ENCODE results near the gene BOLL.
"Not testable (repeated sequence)": the region's sequence is repeated elsewhere in the genome, so short reads cannot be mapped to it uniquely, and the experiment has no call there.

Gene BOLL

DNA sequence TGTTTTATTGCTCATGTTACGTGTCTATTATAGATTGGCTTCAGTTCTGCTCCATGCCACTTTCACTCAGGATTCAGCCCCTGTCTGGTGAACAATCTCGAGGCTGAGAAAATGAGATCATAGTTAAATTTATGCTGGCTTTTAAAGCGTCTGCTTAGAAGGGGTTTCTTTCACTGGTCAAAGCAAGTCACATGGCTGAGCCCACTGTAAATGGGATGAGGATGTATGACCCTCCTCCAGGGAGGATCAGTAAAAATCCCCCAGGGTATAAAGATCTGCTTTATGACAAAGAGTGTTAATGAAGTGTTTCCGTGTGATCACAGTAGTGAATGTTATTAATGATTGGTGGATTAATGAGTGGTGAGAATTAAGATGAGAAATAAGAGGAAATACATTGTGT lies 13.1 kb upstream of the BOLL start:
- DNase-seq (ENCODE audit: low read depth in 2 of 2): no peak

DNA sequence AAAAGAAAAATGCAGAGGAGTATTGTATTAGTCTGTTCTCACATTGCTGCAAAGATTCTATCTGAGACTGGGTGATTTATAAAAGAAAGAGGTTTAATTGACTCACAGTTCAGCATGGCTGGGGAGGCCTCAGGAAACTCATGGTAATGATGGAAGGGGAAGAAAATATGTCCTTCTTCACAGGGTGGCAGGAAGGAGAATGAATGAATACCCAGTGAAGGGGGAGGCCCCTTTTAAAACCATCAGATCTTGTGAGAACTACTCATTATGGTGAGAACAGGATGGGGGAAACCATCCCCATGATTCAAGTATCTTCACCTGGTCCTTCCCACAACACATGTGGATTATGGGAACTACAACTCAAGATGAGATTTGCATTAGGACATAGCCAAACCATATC lies 10.2 kb upstream of the BOLL start:
- no peak for DNase-seq (ENCODE audit: low read depth in 2 of 2)

DNA sequence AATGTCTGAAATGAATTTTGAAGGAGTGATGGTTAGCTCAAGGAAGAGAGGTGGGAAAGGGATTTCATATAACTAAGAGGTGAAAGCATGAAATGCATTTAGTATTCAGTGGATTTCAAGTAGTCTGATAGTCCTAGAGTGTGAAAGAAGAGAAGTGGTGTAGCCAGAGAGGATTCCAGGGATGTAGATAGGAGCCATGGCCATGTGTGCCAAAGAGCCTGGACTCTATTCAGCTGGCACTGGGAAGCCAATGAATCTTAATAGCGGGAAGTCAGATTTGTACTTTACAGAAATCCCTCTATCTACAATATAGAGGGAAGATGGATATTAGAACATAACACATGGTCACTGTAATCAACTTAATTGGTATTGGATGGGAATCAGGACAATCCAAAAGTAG lies 8.3 kb upstream of the BOLL start:
- no peak for DNase-seq (ENCODE audit: low read depth in 2 of 2)

DNA sequence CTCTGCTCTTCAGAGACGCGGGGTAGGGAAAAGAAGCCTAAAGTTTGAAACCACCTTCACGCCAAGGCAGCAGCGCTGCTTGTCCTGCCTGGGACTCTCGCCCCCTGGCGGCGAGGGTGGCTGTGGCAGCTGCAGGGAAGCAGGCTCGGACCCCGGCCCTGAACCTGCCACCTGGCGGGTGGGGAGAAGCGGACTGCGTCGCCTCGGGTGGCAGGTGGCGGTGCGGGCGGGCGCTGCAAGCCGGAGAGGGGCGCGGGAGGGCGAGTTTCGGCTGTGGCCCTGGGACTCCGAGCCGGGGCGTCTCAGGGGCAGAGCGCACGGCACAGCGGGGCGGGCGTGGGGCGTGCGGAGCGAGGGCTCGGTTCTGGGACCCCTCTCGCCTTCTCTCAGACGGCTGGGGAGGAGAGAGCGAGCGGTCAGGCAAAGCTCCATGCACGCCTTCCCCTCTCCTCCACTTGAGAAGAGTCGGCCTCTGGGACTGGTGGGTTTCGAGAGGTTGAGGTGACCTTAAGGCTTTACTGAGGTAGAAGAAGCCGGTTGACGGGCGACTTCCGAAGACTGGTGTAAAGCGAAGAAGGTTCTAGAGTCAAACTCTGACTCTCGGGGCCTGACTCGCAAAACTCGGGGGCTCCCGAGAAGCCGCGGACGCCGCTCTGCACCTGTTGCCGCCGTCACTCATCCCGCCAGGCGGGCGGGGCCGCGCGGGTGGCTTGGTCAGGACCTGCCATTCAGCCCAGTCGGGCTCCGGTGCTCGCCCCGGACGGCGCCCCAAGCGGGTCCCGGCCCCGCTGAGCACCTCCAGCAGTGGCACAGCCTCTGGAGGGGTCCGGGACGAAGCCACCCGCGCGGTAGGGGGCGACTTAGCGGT lies 1.1 kb upstream of the BOLL start:
- DNase-seq (ENCODE audit: low read depth in 2 of 2): peak; percentile 31 to 58

DNA sequence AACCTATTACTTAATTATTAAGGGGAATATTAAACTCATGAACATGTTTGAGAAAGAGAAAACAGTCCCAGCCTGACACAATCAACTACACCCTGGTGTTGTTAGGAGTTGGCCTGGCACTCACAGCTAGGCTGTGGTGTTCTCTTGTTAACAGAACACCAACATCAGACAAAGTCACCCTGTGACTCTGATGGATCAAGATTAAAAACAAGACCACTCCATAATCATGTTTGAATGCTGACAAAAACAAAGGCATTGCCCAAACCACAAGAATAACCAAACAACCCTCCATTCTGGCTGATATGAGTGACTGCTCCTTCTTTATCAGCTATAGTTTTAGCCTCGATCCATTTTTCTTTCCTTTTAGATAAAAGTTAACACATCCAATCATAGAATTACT lies 3.0 kb downstream of the BOLL start:
- no peak for DNase-seq (ENCODE audit: low read depth in 2 of 2)

DNA sequence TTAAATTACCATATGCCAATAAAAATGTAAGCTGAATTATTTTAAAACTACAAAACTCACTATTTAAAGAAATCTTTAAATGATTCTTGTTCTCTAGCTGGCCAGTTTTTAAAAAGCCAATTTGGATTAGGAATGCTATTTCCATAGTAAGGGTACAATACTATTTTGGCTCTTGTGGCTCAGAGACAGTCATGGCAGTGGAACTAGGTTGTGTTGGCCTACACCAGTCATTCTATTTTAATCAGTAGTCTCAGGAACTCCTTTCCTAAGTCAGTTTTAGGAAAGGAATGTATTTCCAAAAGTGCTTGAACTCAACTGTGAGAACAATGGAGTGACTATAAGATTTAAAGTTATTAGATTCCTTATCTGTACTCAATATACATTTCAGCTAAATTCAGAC lies 5.9 kb downstream of the BOLL start:
- DNase-seq (ENCODE audit: low read depth in 2 of 2): no peak

DNA sequence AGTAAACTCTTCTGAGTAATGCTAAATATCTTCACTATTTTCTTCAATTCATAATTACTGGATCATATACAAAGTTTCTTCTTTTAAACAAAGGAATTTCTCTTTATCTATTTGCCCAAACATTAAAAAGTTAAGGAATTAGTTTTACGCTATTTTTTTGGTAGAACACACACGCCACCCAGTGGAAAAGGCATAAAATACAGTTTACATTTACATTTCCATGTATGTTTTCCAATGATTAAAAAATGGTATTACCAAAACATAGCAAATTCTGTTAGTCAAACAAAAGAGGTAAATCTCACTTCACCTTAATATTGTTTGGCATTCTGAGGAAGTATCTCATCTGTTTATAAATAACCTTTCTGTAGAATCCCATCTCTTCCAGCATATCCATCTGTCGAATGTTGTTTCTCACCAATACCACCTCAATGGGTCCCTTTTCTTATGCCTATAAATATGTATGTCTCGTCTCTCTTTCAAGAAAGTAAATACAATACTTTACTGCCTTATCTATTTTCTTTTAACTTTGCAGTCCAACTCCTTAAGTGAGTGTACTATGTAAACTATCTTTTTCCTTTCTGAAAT lies 7.2 kb downstream of the BOLL start:
- DNase-seq (ENCODE audit: low read depth in 2 of 2): peak in 1 of 2 donors; percentile 21

DNA sequence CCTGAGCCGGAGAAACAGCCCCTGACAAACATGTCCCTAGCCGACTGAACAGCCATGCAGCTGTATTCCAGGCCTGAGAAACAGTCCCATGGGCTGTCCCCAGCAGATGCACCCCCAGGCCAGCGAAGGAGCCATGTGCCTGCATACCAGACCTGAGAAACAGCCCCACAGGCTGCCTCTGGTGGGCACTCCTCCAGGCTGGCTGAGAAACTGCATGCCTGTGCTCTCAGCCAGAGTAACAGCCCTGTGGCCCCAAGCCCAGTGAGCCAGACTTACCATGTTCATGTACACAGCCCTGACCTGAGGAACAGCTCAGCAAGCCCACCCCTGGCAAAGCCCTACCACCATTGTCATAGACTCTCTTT lies 24.8 kb downstream of the BOLL start:
- DNase-seq (ENCODE audit: low read depth in 2 of 2): no peak

DNA sequence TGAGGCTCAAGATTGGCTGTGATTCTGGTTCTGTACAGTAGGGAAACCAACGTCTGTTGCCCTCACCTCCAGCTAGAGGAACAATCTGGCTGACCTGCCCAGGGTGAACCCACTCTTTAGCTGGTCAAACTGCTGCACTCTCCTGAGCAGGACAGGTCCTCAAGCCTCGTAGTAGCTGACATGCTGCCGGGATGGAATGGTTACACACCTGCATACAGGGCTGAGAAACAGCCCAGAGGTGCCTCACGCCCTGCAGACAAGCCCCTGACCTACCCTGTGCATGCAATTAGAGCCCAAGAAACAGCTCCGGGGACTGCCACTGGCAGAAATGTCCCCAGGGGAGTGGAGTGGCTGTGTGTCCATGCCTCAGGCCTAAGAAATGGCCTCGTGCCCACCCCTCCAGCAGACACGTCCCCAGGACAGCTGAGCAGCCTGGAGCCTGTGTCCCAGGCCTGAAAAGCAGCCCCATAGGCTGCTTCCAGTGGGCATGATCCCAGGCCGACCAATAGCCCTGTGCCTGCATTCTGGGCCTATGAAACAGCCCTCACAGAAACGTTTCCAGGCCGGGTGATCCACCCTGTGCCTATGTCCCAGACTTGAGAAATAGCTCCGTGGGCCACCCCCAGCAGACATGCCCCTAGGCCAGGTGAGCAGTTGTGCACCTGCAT lies 25.4 kb downstream of the BOLL start:
- no peak for DNase-seq (ENCODE audit: low read depth in 2 of 2)

DNA sequence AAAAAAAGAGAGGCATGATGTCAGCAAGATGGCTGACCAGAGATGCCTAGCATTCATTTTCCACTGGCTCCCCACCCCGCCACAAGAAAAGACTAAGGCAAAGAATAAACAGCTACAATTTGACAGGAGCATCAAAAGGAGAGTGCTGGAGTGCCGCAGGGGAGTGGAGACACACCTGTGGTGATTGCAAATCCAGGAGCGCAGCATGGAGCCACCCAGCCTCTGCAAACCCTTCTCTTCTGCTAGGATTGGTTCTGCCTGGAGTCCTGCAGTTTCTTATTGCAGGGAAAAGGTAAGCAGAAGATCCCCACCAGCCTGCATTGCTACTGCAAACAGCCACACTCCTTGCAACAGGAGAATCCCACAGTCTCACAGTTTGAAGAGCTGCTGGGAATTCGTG lies 26.1 kb downstream of the BOLL start:
- no peak for DNase-seq (ENCODE audit: low read depth in 2 of 2)

DNA sequence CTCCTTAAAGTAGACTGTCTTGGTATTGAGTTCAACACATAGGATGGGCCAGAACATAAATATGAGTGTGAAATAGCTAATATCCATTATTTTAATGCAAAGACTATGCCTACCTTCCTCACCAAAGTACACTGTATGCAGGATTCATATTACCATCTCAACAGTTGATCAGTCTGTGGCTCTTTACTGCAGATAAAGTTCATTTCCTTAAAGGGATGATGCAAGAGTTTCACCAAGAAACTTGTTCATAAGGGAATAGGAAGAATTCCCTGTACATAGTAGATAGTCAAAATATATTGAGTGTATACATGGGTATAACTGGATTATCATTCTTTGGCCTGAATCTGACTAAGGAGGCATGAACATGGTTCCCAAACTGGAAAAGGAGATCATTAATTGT lies 44.9 kb downstream of the BOLL start:
- DNase-seq (ENCODE audit: low read depth in 2 of 2): no peak

DNA sequence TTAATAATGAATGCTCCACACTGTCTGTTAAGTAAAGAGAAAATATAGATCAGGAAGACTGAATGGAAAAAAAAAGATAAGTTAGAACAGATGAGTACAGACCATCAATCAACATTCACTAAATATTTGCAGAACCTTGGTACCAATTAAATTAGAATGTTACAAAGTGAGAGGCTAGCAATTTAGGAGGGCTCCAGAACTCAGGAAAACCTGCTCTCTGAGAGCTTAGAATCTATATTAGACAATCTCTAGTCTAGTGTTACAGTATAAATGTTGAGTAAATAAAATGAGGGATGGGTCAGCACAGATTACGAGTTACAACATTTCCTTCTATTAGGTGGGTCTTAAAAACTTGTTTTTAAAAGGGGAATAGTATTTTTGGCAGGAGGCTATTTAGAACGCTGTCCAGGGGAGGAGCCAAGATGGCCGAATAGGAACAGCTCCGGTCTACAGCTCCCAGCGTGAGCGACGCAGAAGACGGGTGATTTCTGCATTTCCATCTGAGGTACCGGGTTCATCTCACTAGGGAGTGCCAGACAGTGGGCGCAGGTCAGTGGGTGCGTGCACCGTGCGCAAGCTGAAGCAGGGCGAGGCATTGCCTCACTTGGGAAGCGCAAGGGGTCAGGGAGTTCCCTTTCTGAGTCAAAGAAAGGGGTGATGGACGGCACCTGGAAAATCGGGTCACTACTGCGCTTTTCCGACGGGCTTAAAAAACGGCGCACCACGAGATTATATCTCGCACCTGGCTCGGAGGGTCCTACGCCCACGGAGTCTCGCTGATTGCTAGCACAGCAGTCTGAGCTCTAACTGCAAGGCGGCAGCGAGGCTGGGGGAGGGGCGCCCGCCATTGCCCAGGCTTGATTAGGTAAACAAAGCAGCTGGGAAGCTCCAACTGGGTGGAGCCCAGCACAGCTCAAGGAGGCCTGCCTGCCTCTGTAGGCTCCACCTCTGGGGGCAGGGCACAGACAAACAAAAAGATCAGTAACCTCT lies 56.3 kb downstream of the BOLL start:
- DNase-seq (ENCODE audit: low read depth in 2 of 2): not testable (repeated sequence)

DNA sequence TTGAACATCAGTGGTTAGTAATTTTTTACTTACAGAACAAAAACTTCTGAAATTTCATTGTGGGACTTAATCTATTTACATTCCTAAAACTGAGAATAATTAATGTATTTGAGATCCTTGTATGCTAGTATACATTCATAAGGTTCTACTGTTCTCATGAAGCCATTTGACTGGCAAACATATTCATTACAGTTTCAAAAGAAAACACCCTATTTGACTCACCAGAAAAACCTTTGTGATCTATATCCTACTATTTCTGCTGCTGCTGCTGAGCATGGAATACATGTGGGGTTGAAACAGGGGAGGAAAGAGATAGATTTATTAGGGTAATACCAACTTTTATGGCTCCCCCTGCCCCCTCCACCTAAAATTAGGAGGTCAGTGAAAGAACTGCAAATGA lies 58.1 kb downstream of the BOLL start:
- no peak for DNase-seq (ENCODE audit: low read depth in 2 of 2)

DNA sequence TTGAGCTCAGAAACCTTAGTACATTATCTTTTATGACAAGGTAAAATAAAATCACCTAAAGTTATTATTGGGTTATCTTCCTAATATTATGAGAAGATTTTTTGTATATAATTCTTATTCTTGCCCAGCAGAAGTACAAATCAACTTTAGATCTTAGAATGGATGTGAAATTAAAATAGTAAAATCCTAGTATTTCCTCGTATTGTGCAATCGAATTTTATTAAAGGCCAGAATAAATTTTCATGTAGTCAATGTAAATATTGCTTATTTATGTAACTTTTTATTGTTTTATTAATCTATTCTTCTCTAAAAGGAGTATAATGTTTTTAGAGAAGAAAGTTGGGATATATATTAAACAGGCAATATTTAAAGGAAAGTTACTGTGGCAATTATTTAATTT lies 67.3 kb downstream of the BOLL start:
- no peak for DNase-seq (ENCODE audit: low read depth in 2 of 2)

DNA sequence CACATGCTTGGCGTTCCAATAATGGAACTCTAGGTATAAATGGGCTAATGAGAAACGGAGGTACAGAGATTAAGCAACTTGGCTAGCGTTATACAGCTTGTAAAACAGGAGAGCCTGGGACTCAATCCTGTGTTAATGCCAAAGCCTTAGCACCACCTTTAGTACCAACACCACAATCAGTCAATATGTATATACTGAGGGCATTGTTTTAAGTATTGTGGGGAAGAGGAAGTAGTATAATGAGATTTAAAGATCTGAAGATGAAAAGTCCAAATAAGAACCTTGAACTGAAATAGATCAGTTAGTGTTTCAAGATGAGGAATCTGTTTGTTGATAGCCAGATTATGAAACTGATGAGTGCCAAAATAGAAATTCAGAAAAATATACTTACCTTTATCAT lies 71.8 kb downstream of the BOLL start:
- DNase-seq (ENCODE audit: low read depth in 2 of 2): no peak

DNA sequence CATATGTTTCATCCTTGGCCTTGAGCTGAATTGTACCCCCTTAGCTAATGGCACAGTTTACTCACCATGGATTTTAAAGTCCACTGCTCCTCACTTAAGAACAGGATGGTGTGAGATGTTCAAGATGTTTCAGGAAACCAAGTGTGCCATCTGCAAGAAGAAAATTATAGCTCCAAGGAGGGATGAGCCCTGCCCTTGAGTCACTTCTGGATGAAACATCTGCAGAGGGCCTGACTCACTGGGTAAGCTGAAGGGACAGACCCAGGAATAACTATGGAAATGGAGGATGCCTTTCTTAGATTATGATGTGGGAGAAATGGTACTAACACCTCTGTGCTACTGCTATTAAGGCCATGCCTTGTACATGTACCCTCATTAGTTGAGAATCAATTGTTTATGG lies 73.5 kb downstream of the BOLL start:
- no peak for DNase-seq (ENCODE audit: low read depth in 2 of 2)

DNA sequence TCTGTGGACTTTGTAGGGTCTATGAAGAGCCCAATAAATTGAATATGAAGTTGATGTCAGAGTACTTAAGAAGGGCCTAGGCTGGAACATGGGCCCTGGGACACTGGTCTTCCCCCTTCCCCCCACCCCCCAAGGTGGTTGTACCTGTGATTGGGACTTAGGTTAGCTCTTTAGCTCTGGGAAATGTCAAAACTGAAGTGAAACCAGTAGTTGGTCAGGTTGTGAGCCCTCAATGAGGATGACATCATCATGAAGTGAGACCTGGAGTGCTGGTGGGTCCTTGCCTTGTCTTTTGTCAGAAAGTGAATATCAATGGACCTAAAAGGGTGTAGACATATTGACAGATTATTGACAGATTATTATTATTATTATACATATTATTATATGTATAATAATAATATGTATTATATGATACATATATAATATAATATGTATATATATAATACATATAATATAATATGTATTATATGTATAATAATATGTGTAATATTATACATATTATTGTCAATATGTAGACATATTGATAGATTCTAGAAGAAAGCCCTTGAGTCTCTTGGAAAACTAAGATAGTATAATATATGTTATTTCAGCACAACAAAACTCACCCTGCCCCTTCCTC lies 74.6 kb downstream of the BOLL start:
- DNase-seq (ENCODE audit: low read depth in 2 of 2): no peak

DNA sequence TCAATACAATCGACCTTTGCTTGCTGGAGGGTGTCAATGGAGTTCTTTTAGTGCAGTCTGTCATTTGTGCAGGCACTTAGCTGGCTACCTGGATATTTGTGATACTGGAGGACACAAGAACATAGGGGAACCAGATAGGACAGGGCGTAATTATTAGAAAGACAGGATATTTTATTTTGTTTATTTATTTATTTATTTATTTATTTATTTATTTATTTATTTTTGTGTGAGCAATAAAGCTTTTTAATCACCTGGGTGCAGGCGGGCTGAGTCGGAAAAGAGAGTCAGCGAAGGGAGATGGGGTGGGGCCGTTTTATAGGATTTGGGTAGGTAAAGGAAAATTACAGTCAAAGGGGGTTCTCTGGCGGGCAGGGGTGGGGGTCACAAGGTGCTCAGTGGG lies 76.0 kb downstream of the BOLL start:
- DNase-seq (ENCODE audit: low read depth in 2 of 2): not testable (repeated sequence)

DNA sequence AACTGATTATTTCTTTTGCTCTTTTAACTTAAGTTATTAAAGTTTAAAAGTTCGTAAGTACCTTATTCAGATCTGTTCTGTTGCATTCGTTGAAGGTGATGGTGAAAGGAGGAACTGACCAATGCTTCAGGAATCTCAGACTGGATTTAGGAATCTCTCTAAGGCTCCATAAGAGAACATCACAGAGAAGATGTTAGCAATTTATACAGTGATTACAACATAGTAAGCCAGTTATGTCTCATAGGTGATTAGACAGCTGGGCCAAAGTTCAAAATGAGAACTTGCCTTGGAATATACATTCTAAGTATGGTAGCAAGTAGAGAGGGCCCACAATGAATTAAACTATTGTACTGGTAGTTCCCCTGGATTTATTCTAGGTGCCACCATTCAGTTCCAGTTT lies 76.8 kb downstream of the BOLL start:
- no peak for DNase-seq (ENCODE audit: low read depth in 2 of 2)

DNA sequence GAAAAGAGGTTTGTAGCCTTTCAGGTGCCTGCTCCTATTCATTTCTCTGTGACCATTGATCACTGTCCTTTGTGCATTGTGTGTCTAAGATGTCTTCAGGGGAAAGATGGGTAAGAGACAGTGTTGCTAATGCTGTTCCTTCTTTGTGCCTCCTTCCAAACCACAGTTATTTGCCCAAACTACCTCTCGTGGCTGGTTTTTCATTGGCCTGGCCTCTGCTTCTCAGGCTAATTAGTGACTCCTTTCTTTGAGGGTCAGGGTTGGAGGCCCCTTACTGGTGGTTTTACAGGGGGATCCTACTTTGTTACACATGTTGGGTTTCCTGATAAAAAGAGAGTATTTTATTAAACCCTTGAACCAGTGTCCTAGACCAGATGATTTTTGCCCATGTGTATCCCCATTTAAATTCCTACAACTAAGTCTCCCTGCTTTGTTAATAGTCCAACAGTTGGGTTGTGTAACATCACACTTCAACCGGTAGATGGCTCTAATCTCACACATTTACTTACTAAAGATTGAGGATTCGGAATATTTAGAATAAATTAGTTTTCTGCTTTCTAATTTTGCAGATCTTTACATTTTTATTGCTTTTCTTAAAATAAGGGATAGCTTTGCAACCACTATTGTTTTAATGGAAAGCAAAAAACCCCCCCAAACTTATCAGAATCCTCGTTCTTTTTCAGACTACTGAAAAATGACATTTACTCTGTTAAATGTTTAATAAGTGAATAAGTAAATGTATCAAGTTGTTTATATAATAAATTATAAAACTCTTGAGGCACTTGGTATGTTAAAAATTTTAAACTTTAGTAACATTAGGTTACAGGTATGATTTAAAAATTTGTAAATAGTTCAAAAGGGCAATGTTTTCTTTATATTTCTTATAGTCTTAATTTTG lies 77.6 kb downstream of the BOLL start:
- DNase-seq (ENCODE audit: low read depth in 2 of 2): no peak

DNA sequence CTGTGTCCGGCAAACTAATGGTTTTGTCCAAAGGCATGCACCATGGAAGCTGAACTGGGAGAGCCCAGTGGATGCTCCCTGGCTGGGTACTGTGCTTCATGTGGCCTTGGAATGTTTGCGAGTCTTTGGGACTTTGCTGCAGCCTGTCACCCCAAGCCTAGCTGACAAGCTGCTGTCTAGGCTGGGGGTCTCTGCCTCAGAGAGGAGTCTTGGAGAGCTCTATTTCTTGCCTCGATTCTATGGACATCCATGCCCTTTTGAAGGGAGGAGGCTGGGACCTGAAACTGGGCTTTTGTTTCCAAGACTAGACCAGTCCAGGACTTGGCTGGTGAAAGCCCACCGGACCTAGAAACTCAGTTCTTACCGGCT lies 78.3 kb downstream of the BOLL start:
- no peak for DNase-seq (ENCODE audit: low read depth in 2 of 2)
